Activated CD4-positive, CD25-positive, alpha-beta regulatory T cell treated with anti-CD3 and anti-CD28 coated beads, Interleukin-2, amount 50 U/mL, for 16 hours (primary cell): ENCODE data around the gene ERCC3.
"Not testable (repeated sequence)": the region's sequence is repeated elsewhere in the genome, so short reads cannot be mapped to it uniquely, and the experiment has no call there.

Experiments used
- DNase-seq: peaks from one replicate; pipeline ENCODE4 v3.0.0-alpha.2; 2020; ENCODE audit warnings: low read depth, low spot score

The ERCC3 gene

GRCh38 chr2:127279781-127280180 lies 14.2 kb downstream of the ERCC3 start:
- DNase-seq = no peak

GRCh38 chr2:127278959-127279358 lies 15.0 kb downstream of the ERCC3 start:
- DNase-seq = no peak

- DNase-seq = no peak
These were observed 16.9 kb downstream of the ERCC3 start for GRCh38 chr2:127277028-127277427.

GRCh38 chr2:127275789-127276188 lies 18.2 kb downstream of the ERCC3 start:
- DNase-seq = no peak

GRCh38 chr2:127275356-127275755 lies 18.6 kb downstream of the ERCC3 start:
- no peak for DNase-seq

- DNase-seq = no peak
These were observed 23.3 kb downstream of the ERCC3 start for GRCh38 chr2:127270663-127271062.

GRCh38 chr2:127261804-127262406 lies 32.0 kb downstream of the ERCC3 start:
- no peak for DNase-seq

- no peak for DNase-seq
These were observed 34.6 kb downstream of the ERCC3 start for GRCh38 chr2:127259355-127259754.

- no peak for DNase-seq
These were observed 37.1 kb downstream of the ERCC3 start for GRCh38 chr2:127256866-127257265.

GRCh38 chr2:127256381-127256780 lies 37.6 kb downstream of the ERCC3 start:
- no peak for DNase-seq

GRCh38 chr2:127255721-127256120 lies 38.2 kb downstream of the ERCC3 start:
- DNase-seq = no peak

- DNase-seq = no peak
These were observed 38.8 kb downstream of the ERCC3 start for GRCh38 chr2:127255146-127255545.

- no peak for DNase-seq
These were observed 39.5 kb downstream of the ERCC3 start for GRCh38 chr2:127254386-127254981.

- DNase-seq = not testable (repeated sequence)
These were observed 52.8 kb downstream of the ERCC3 start for GRCh38 chr2:127241184-127241583.

- no peak for DNase-seq
These were observed 54.5 kb downstream of the ERCC3 start for GRCh38 chr2:127239395-127239794.

- DNase-seq = not testable (repeated sequence)
These were observed 56.2 kb downstream of the ERCC3 start for GRCh38 chr2:127237768-127238167.

- DNase-seq = no peak
These were observed 58.8 kb downstream of the ERCC3 start for GRCh38 chr2:127235082-127235702.

GRCh38 chr2:127233710-127234109 lies 60.2 kb downstream of the ERCC3 start:
- DNase-seq = no peak

GRCh38 chr2:127231130-127231865 lies 62.6 kb downstream of the ERCC3 start:
- DNase-seq = no peak

- DNase-seq = no peak
These were observed 64.4 kb downstream of the ERCC3 start for GRCh38 chr2:127229555-127229954.

- no peak for DNase-seq
These were observed 65.8 kb downstream of the ERCC3 start for GRCh38 chr2:127228102-127228501.

GRCh38 chr2:127227264-127227660 lies 66.7 kb downstream of the ERCC3 start:
- DNase-seq = not testable (repeated sequence)
